HepG2 (cell line): ENCODE measurements around the gene KRT13. TPM values are rescaled to one million over a fixed set of nuclear protein-coding genes. Genes with fewer than 3 reads are reported as not detected.

Experiments
- ATAC-seq: fragments of 200-7000 bp; cut with Tn5 transposase; 3 replicates; pipeline ENCODE4 v1.9.1; 2020; ENCODE audit warnings: mild to moderate bottlenecking, moderate library complexity
- BruUV-seq: library from RNA; stranded (reverse); fragments of 400-500 nt; replicated peaks from 2 replicates; lab custom pipeline; 2021; lab: Mats Ljungman, UMichigan
- CTCF ChIA-PET: fragments of 300-600 bp; formaldehyde crosslinking; extraction: SDS; loops from one replicate; lab custom pipeline; 2021; ENCODE audit warnings: low total read pairs, inconsistent platforms, low intra/inter-chr PET ratio; lab: Yijun Ruan, JAX
- POLR2A ChIA-PET: fragments of 350-600 bp; sonication (Branson Sonifier 250); formaldehyde crosslinking; loops from one replicate; lab custom pipeline; 2020; ENCODE audit warnings: antibody characterized with exemption, inconsistent platforms; lab: Yijun Ruan, JAX
- DNase-seq: peaks from one replicate; pipeline ENCODE4 v3.0.0-alpha.2; 2015; ENCODE audit warnings: low spot score
- FAIRE-seq: peaks from 3 replicates; lab custom pipeline; 2011; peaks lifted over from hg19 to GRCh38; lab: Jason Lieb, UNC
- H2AFZ ChIP-seq: one replicate; pipeline ENCODE4 v1.6.1; 2011; ENCODE audit warnings: low read length, inconsistent platforms
- H3K27ac ChIP-seq: fragments of 300-600 bp; 3 replicates; pipeline ENCODE4 v1.8.0; 2011; ENCODE audit warnings: mixed run types, mild to moderate bottlenecking, mixed read lengths, low read length, inconsistent platforms; ENCODE audit not compliant: insufficient read depth; ENCODE audit errors: extremely low read length
- H3K27me3 ChIP-seq, 2 experiments: fragments of 200-600 bp in 1 of 2; 2 replicates in 1 of 2; 3 replicates in 1 of 2; pipeline versions ENCODE4 v1.6.0 to v1.8.0; 2011; ENCODE audit warnings: low read length in 2 of 2, mild to moderate bottlenecking in 2 of 2, moderate library complexity in 2 of 2, inconsistent platforms in 1 of 2; ENCODE audit not compliant: insufficient read depth in 2 of 2, control insufficient read depth in 1 of 2
- H3K36me3 ChIP-seq, 2 experiments: fragments of 200-600 bp in 1 of 2; replicated peaks in 1 of 2; 2 replicates in 1 of 2; 3 replicates in 1 of 2; pipeline versions ENCODE4 v1.5.1 to v1.8.0; 2011; ENCODE audit warnings: low read length in 2 of 2, inconsistent platforms in 1 of 2; ENCODE audit not compliant: insufficient read depth in 2 of 2, control insufficient read depth in 1 of 2
- H3K4me1 ChIP-seq: 2 replicates; pipeline ENCODE4 v1.5.1; 2012; ENCODE audit warnings: low read length, inconsistent platforms; ENCODE audit not compliant: insufficient read depth
- H3K4me2 ChIP-seq: 2 replicates; pipeline ENCODE4 v1.6.0; 2011; ENCODE audit warnings: low read depth, low read length, inconsistent platforms
- H3K4me3 ChIP-seq, 3 experiments: fragments of 200-600 bp in 1 of 3; sonication (generic), shearing (Covaris generic) in 1 of 3; replicated peaks in 1 of 3; 2 replicates each; pipeline ENCODE4 v1.5.1; 2011 to 2016; ENCODE audit warnings: low read length in 3 of 3, inconsistent platforms in 2 of 3, low read depth in 2 of 3, mild to moderate bottlenecking in 2 of 3, control low read depth in 1 of 3, mixed read lengths in 1 of 3; ENCODE audit not compliant: insufficient read depth in 1 of 3
- H3K79me2 ChIP-seq: one replicate; pipeline ENCODE4 v1.6.1; 2011; ENCODE audit warnings: low read length, inconsistent platforms; ENCODE audit not compliant: insufficient read depth
- H3K9ac ChIP-seq: 2 replicates; pipeline ENCODE4 v1.6.0; 2011; ENCODE audit warnings: mild to moderate bottlenecking, low read depth, low read length, inconsistent platforms; ENCODE audit not compliant: insufficient read depth
- H3K9me3 ChIP-seq: 2 replicates; pipeline ENCODE4 v1.5.1; 2012; ENCODE audit warnings: mild to moderate bottlenecking, low read length
- H4K20me1 ChIP-seq: 2 replicates; pipeline ENCODE4 v1.6.0; 2011; ENCODE audit warnings: inconsistent platforms, mild to moderate bottlenecking, low read length, moderate library complexity; ENCODE audit not compliant: insufficient read depth
- CERS6 ChIP-seq: sonication (generic); formaldehyde crosslinking; IDR thresholded peaks from 2 replicates; pipeline ENCODE4 v1.5.0; 2020; ENCODE audit warnings: missing genetic modification reagents
- FOSL2 ChIP-seq: sonication (generic); formaldehyde crosslinking; IDR thresholded peaks from 2 replicates; pipeline ENCODE4 v1.4.0; 2020; ENCODE audit warnings: missing genetic modification reagents
- HIVEP1 ChIP-seq: sonication (generic); formaldehyde crosslinking; IDR thresholded peaks from 2 replicates; pipeline ENCODE4 v1.4.0; 2020; ENCODE audit warnings: mild to moderate bottlenecking, missing genetic modification reagents
- IKZF1 ChIP-seq: fragments of 450-650 bp; IDR thresholded peaks from 2 replicates; pipeline ENCODE4 v1.7.1; 2016
- MYNN ChIP-seq: sonication (generic); formaldehyde crosslinking; IDR thresholded peaks from 2 replicates; pipeline ENCODE4 v1.4.0; 2020; ENCODE audit warnings: mild to moderate bottlenecking, low read depth, missing genetic modification reagents
- NCOA5 ChIP-seq: sonication (generic); formaldehyde crosslinking; IDR thresholded peaks from 2 replicates; pipeline ENCODE4 v1.4.0; 2020; ENCODE audit warnings: missing genetic modification reagents
- POLR2AphosphoS5 ChIP-seq: IDR thresholded peaks from 2 replicates; pipeline ENCODE4 v1.6.1; 2012; ENCODE audit warnings: low read depth, low read length
- SALL2 ChIP-seq: sonication (generic); formaldehyde crosslinking; IDR thresholded peaks from 2 replicates; pipeline ENCODE4 v1.8.1; 2023; ENCODE audit warnings: mild to moderate bottlenecking, missing genetic modification reagents, inconsistent platforms
- SNAPC4 ChIP-seq: sonication (generic); formaldehyde crosslinking; IDR thresholded peaks from 2 replicates; pipeline ENCODE4 v1.4.0; 2020; ENCODE audit warnings: mild to moderate bottlenecking, missing genetic modification reagents
- TMF1 ChIP-seq: sonication (generic); formaldehyde crosslinking; IDR thresholded peaks from 2 replicates; pipeline ENCODE4 v1.8.1; 2022; ENCODE audit warnings: low read depth, missing genetic modification reagents
- ZBTB7A ChIP-seq: sonication (generic); formaldehyde crosslinking; IDR thresholded peaks from 2 replicates; pipeline ENCODE4 v1.8.0; 2022; ENCODE audit warnings: mild to moderate bottlenecking, missing genetic modification reagents
- ZNF10 ChIP-seq: sonication (generic); formaldehyde crosslinking; IDR thresholded peaks from 2 replicates; pipeline ENCODE4 v1.4.0; 2020; ENCODE audit warnings: mild to moderate bottlenecking, low read depth, missing genetic modification reagents, borderline replicate concordance
- ZNF331 ChIP-seq: sonication (generic); formaldehyde crosslinking; IDR thresholded peaks from 2 replicates; pipeline ENCODE4 v1.4.0; 2020; ENCODE audit warnings: missing genetic modification reagents
- ZNF713 ChIP-seq: sonication (generic); formaldehyde crosslinking; IDR thresholded peaks from 2 replicates; pipeline ENCODE4 v1.4.0; 2020; ENCODE audit warnings: mild to moderate bottlenecking, missing genetic modification reagents
- ZNF879 ChIP-seq: sonication (generic); formaldehyde crosslinking; IDR thresholded peaks from 2 replicates; pipeline ENCODE4 v1.8.1; 2023; ENCODE audit warnings: missing genetic modification reagents
- WGBS: methylation state at CpG from one replicate; pipeline ENCODE4 v1.1.6; 2017; ENCODE audit warnings: low lambda C conversion rate; 5-methylcytosine and 5-hydroxymethylcytosine counted together
- in situ Hi-C: cut with HindIII; loops from 2 replicates; pipeline ENCODE4 v1.10.0; 2017; ENCODE audit warnings: low pct_unique_long_range_greater_than_20kb; ENCODE audit not compliant: extremely low pct_ligation_motif_present
- intact Hi-C: fragments of 100-400 bp; cut with micrococcal nuclease; formaldehyde crosslinking; loops from one replicate; pipeline ENCODE4 v1.10.0; 2022; ENCODE audit not compliant: unreplicated experiment
- polyA plus RNA-seq, 8 experiments: library from polyadenylated mRNA; depleted of rRNA in 3 of 8; stranded (reverse) in 7 of 8; unstranded in 1 of 8; fragments of >200 nt; fragmentation: Illumina TruSeq in 4 of 8; extraction: Trizol in 4 of 8; gene quantifications; 2 replicates each; pipeline versions ENCODE4 v1.2.1 to v1.2.3, GENCODE V29; 2011 to 2016; ENCODE audit warnings: low read depth in 4 of 8, missing spikeins in 1 of 8, mixed read lengths in 1 of 8; ENCODE audit not compliant: insufficient read depth in 1 of 8
- total RNA-seq, 5 experiments: library from RNA; depleted of rRNA; stranded (reverse); fragments of >200 nt; fragmentation: Illumina TruSeq; extraction: Trizol; gene quantifications; 2 replicates each; pipeline ENCODE4 v1.2.3, GENCODE V29; 2016; ENCODE audit warnings: low read depth in 1 of 5
- TF ChIP-seq, protein P1 (sequence below): sonication (generic); formaldehyde crosslinking; IDR thresholded peaks from 2 replicates; pipeline ENCODE4 v1.4.0; 2020; ENCODE audit warnings: missing genetic modification reagents
- TF ChIP-seq, protein P2 (sequence below): sonication (generic); formaldehyde crosslinking; conservative IDR thresholded peaks from 2 replicates; pipeline ENCODE4 v1.8.0; 2022; ENCODE audit warnings: low read depth, missing genetic modification reagents
- TF ChIP-seq, protein P3 (sequence below): IDR thresholded peaks from 2 replicates; pipeline ENCODE4 v1.6.1; 2016; ENCODE audit warnings: missing compliant biosample characterization, missing genetic modification reagents, borderline replicate concordance

KRT13 gene
- total and polyA plus RNA-seq, 2 of the 13 experiments (the other 11 are each of a cell fraction or from before 2014, with no cell fraction given), result not detected

- ATAC-seq (no peak), FAIRE-seq (no peak), DNase-seq (no peak)
- peaks cover 4 to 47% of the 10 kb centered on the region in 2 experiments; a peak in 4 of 5 replicates for H3K27me3 ChIP-seq
- WGBS, result 47% methylated on average over 5 of the region's 5 CpGs
- BruUV-seq, result no TSS peak
- no peaks in the 10 kb centered on the region for H3K9me3 ChIP-seq
- H3K9ac ChIP-seq, result no peak overlapping the region
- H2AFZ ChIP-seq, result no peak overlapping the region
- H3K4me2 ChIP-seq, result no peak overlapping the region
- ChIA-PET CTCF (interaction anchor here (6.3 kb wide), 1 partner anchor 110 kb away, joined by 84 read pairs; no protein-coding TSS in a partner anchor), POLR2A (no interaction called here)
- no peaks in the 10 kb centered on the region for H3K79me2 ChIP-seq
- no peaks in the 10 kb centered on the region for H4K20me1 ChIP-seq
- H3K27ac ChIP-seq, result no peak overlapping the region
- in situ Hi-C loops (no loop called here), intact Hi-C loops (no loop called here)
- H3K4me1 ChIP-seq, result peaks cover 34% of the 10 kb centered on the region
- H3K36me3 ChIP-seq, result no peaks in the 10 kb centered on the region
- no peak overlapping the region for H3K4me3 ChIP-seq
- TF ChIP-seq HIVEP1 (CRISPR knock-in tag) (no peak), ZBTB7A (CRISPR knock-in tag) (no peak), ZNF331 (CRISPR knock-in tag) (no peak), POLR2AphosphoS5 (no peak), SNAPC4 (CRISPR knock-in tag) (no peak), ZNF713 (CRISPR knock-in tag) (no peak), TMF1 (CRISPR knock-in tag) (no peak), ZNF10 (CRISPR knock-in tag) (no peak), ZNF879 (CRISPR knock-in tag) (no peak), MYNN (CRISPR knock-in tag) (no peak), SALL2 (CRISPR knock-in tag) (no peak), IKZF1 (no peak), NCOA5 (no peak), FOSL2 (CRISPR knock-in tag) (no peak), CERS6 (CRISPR knock-in tag) (no peak)
- TF ChIP-seq, protein P1, sequence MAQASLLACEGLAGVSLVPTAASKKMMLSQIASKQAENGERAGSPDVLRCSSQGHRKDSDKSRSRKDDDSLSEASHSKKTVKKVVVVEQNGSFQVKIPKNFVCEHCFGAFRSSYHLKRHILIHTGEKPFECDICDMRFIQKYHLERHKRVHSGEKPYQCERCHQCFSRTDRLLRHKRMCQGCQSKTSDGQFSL (CRISPR knock-in tag), result no peak
- TF ChIP-seq, protein P2, sequence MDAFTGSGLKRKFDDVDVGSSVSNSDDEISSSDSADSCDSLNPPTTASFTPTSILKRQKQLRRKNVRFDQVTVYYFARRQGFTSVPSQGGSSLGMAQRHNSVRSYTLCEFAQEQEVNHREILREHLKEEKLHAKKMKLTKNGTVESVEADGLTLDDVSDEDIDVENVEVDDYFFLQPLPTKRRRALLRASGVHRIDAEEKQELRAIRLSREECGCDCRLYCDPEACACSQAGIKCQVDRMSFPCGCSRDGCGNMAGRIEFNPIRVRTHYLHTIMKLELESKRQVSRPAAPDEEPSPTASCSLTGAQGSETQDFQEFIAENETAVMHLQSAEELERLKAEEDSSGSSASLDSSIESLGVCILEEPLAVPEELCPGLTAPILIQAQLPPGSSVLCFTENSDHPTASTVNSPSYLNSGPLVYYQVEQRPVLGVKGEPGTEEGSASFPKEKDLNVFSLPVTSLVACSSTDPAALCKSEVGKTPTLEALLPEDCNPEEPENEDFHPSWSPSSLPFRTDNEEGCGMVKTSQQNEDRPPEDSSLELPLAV (CRISPR knock-in tag), result no peak
- TF ChIP-seq, protein P3, sequence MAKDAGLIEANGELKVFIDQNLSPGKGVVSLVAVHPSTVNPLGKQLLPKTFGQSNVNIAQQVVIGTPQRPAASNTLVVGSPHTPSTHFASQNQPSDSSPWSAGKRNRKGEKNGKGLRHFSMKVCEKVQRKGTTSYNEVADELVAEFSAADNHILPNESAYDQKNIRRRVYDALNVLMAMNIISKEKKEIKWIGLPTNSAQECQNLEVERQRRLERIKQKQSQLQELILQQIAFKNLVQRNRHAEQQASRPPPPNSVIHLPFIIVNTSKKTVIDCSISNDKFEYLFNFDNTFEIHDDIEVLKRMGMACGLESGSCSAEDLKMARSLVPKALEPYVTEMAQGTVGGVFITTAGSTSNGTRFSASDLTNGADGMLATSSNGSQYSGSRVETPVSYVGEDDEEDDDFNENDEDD (CRISPR knock-in tag), result no peak
These were observed 47.0 kb upstream of the KRT13 start for GRCh38 chr17:41552455-41552854.
